ENCODE results near the gene CLCN2.

DNA sequence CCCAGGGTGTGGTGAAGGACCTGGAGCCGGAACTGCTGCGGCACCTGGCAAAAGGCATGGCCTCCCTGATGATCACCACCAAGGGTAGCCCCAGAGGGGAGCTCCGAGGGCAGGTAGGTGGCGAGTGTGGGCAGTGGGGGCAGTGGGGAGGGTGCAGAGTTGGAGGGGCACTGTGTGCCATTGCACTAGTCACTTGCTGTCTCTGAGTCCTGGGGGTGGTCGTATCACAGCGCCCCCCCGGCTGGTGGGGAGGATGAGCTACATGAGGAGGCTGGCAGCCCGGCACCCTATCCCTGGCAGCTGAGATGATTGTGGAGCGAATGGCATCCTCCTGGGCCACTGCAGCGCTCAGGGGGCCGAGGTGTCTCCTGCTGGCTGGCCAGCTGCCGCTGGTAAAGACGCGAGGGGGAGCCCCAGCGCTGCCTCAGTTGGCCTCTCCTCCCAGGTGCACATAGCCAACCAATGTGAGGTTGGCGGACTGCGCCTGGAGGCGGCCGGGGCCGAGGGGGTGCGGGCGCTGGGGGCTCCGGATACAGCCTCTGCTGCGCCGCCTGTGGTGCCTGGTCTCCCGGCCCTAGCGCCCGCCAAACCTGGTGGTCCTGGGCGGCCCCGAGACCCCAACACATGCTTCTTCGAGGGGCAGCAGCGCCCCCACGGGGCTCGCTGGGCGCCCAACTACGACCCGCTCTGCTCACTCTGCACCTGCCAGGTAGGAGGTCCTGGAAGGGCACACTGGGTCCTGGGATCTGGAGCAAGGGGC, 24.8 kb upstream of the CLCN2 start:
- no peak for TF ChIP-seq CTCF (conservative IDR thresholded peaks at IDR 0.05; ENCODE audit: low read depth, low read length)
- TF ChIP-seq USF2 (IDR thresholded peaks at IDR 0.05; ENCODE audit: low read depth, low read length) = no peak
- TF ChIP-seq POLR2A (IDR thresholded peaks at IDR 0.05; ENCODE audit: low read depth, low read length) = no peak
- no peak for TF ChIP-seq SMC3 (IDR thresholded peaks at IDR 0.05; ENCODE audit: low read depth, low read length)
- no peak for TF ChIP-seq CEBPB (IDR thresholded peaks at IDR 0.05; ENCODE audit: low read depth, low read length)
- no peak for TF ChIP-seq RAD21 (IDR thresholded peaks at IDR 0.05; ENCODE audit: low read length)
- no peak for TF ChIP-seq RCOR1 (IDR thresholded peaks at IDR 0.05; ENCODE audit: insufficient replicate concordance, low read length)
- TF ChIP-seq BHLHE40 (IDR thresholded peaks at IDR 0.05; ENCODE audit: low read depth, low read length) = no peak
- TF ChIP-seq MAFK (IDR thresholded peaks at IDR 0.05; ENCODE audit: low read depth, low read length) = no peak
- no peak for TF ChIP-seq CHD1 (IDR thresholded peaks at IDR 0.05; ENCODE audit: low read depth, low read length)
- TF ChIP-seq MXI1 (IDR thresholded peaks at IDR 0.05; ENCODE audit: borderline replicate concordance, low read depth, low read length) = no peak

All from IMR-90 (cell line).